Motor neuron (in vitro differentiated cells): ENCODE measurements around the gene ZSCAN29. TPM values are rescaled to one million over a fixed set of nuclear protein-coding genes. Genes with fewer than 3 reads are reported as not detected.
"Not testable (repeated sequence)": the region's sequence is repeated elsewhere in the genome, so short reads cannot be mapped to it uniquely, and the experiment has no call there.

Experiments
- ATAC-seq, 8 experiments: fragments of 200-7000 bp; cut with Tn5 transposase; replicated peaks in 6 of 8; 2 replicates each; pipeline ENCODE4 v1.8.0; 2021; ENCODE audit warnings: mild to moderate bottlenecking in 8 of 8, moderate library complexity in 8 of 8
- H3K27ac ChIP-seq, 2 donors: fragments of 250-450 bp; sonication (Bioruptor Pico); 2 replicates each; pipeline ENCODE4 v1.9.0; 2021; ENCODE audit warnings: antibody characterized with exemption in 2 of 2, mild to moderate bottlenecking in 2 of 2, moderate library complexity in 1 of 2
- H3K4me1 ChIP-seq, 2 donors: fragments of 250-450 bp; sonication (Bioruptor Pico); replicated peaks in 1 of 2; 2 replicates each; pipeline ENCODE4 v1.6.1; 2021; ENCODE audit warnings: antibody characterized with exemption in 2 of 2, mild to moderate bottlenecking in 2 of 2, moderate library complexity in 1 of 2
- H3K4me3 ChIP-seq, 5 donors: fragments of 250-450 bp; sonication (Bioruptor Pico); 2 replicates each; pipeline ENCODE4 v1.9.0; 2021; ENCODE audit warnings: antibody characterized with exemption in 5 of 5, mild to moderate bottlenecking in 5 of 5, moderate library complexity in 4 of 5
- WGBS, 10 experiments: fragments of 450-650 bp; shearing (Covaris generic); methylation state at CpG; one replicate each; pipeline ENCODE4 v1.0.0; 2022; 5-methylcytosine and 5-hydroxymethylcytosine counted together
- in situ Hi-C, 9 experiments: fragments of 400-800 bp; cut with MboI; loops; one replicate each; pipeline ENCODE4 v1.15.0; 2021; ENCODE audit warnings: low sequenced_read_pairs in 9 of 9, low pct_unique_long_range_greater_than_20kb in 2 of 9; ENCODE audit not compliant: unreplicated experiment in 9 of 9
- total RNA-seq, 8 experiments: library from RNA; unstranded; fragments of 300-600 nt; gene quantifications; 2 replicates each; pipeline versions ENCODE4 v1.2.3 to v1.2.4, GENCODE V29; 2022

Gene ZSCAN29
- 10 to 100 TPM; 19.9 to 58.8 (median 24.2) TPM for total RNA-seq

GRCh38 chr15:43370975-43371974 is at the start of gene ZSCAN29, which contains the start of gene TUBGCP4:
TSS of gene ZSCAN29 (minus strand) at chr15:43371043. CDS start at chr15:43369913, 1,130 bp downstream.
TSS of gene TUBGCP4 (plus strand) at chr15:43371101. CDS start at chr15:43371355, 254 bp downstream.
- Histone ChIP-seq H3K4me1 (peaks cover 14 to 23% of the 10 kb centered on the region in 2 donors), H3K27ac (peak within 1 kb of the TSS; percentile 59 to 66), H3K4me3 (peak within 1 kb of the TSS; percentile 79 to 99 (median 95))
- WGBS, 10 experiments, result 0 to 28% (median 3%) methylated on average over 2 to 13 of the region's 66 CpGs; no CpG with 5 or more reads in 1 of the 10 experiments
- in situ Hi-C loops, result no loop called here
- peak; percentile 94 to 97 (median 95) for ATAC-seq

GRCh38 chr15:43420435-43420834 is 49.6 kb upstream of the ZSCAN29 start:
- WGBS, 10 experiments, result 77 to 95% (median 87%) methylated on average over 1 to 7 of the region's 10 CpGs; no CpG with 5 or more reads in 2 of the 10 experiments
- in situ Hi-C loops, result no loop called here
- Histone ChIP-seq H3K4me1 (no peaks in the 10 kb centered on the region), H3K27ac (no peak overlapping the region), H3K4me3 (no peak overlapping the region)
- ATAC-seq, result no peak

- no peaks in the 10 kb centered on the region for H3K4me1 ChIP-seq
- ATAC-seq, result no peak
- H3K4me3 ChIP-seq, result no peak overlapping the region
- no peak overlapping the region for H3K27ac ChIP-seq
- in situ Hi-C loops, result no loop called here
Measured at GRCh38 chr15:43414196-43414595, 43.4 kb upstream of the ZSCAN29 start.

- WGBS, 10 experiments, result 100% methylated on average over 1 of the region's 1 CpG; no CpG with 5 or more reads in 7 of the 10 experiments
- no peak overlapping the region for H3K4me3 ChIP-seq
- in situ Hi-C loops, result no loop called here
Measured at GRCh38 chr15:43412096-43412495, 41.3 kb upstream of the ZSCAN29 start.

GRCh38 chr15:43410572-43411214 is 39.9 kb upstream of the ZSCAN29 start:
- Histone ChIP-seq H3K4me3 (no peak overlapping the region), H3K27ac (no peak overlapping the region), H3K4me1 (no peaks in the 10 kb centered on the region)
- in situ Hi-C loops, result no loop called here
- peak in 2 of 8 experiments; percentile 50 to 63 for ATAC-seq
- WGBS, 10 experiments, result 56 to 100% (median 90%) methylated on average over 1 to 5 of the region's 5 CpGs

More at GRCh38 chr15:43412096-43412495, 41.3 kb upstream of the ZSCAN29 start:
- H3K27ac ChIP-seq, result no peak overlapping the region
- no peaks in the 10 kb centered on the region for H3K4me1 ChIP-seq
- no peak for ATAC-seq

GRCh38 chr15:43408789-43409188 is 37.9 kb upstream of the ZSCAN29 start:
- H3K4me3 ChIP-seq, result no peak overlapping the region
- WGBS, 10 experiments, result 92 to 100% (median 100%) methylated on average over 1 to 4 of the region's 4 CpGs; no CpG with 5 or more reads in 3 of the 10 experiments
- in situ Hi-C loops, result no loop called here
- no peak overlapping the region for H3K27ac ChIP-seq
- ATAC-seq, result peak in 1 of 8 experiments; percentile 32
- H3K4me1 ChIP-seq, result no peaks in the 10 kb centered on the region

GRCh38 chr15:43406808-43407207 is 36.0 kb upstream of the ZSCAN29 start:
- no peak overlapping the region for H3K27ac ChIP-seq
- ATAC-seq, result no peak
- H3K4me3 ChIP-seq, result no peak overlapping the region
- WGBS, 10 experiments, result 100% methylated on average over 1 to 2 of the region's 2 CpGs; no CpG with 5 or more reads in 1 of the 10 experiments
- H3K4me1 ChIP-seq, result no peaks in the 10 kb centered on the region
- in situ Hi-C loops, result no loop called here

- 0 to 100% (median 65%) methylated on average over 1 to 2 of the region's 2 CpGs for WGBS, 10 experiments
- no peak overlapping the region for H3K27ac ChIP-seq
- in situ Hi-C loops, result no loop called here
- peak in 2 of 8 experiments; percentile 71 to 80 for ATAC-seq
- H3K4me3 ChIP-seq, result no peak overlapping the region
- H3K4me1 ChIP-seq, result no peaks in the 10 kb centered on the region
Measured at GRCh38 chr15:43406189-43406588, 35.3 kb upstream of the ZSCAN29 start.

- WGBS, 10 experiments, result 80 to 100% (median 100%) methylated on average over 1 to 5 of the region's 5 CpGs
- in situ Hi-C loops, result no loop called here
- Histone ChIP-seq H3K4me1 (no peaks in the 10 kb centered on the region), H3K4me3 (no peak overlapping the region), H3K27ac (no peak overlapping the region)
- no peak for ATAC-seq
Measured at GRCh38 chr15:43404130-43404529, 33.3 kb upstream of the ZSCAN29 start.

GRCh38 chr15:43403616-43404015 is 32.8 kb upstream of the ZSCAN29 start:
- Histone ChIP-seq H3K4me3 (no peak overlapping the region), H3K27ac (no peak overlapping the region), H3K4me1 (no peaks in the 10 kb centered on the region)
- ATAC-seq, result no peak
- 67 to 100% (median 92%) methylated on average over 2 to 8 of the region's 8 CpGs; no CpG with 5 or more reads in 3 of the 10 experiments for WGBS, 10 experiments
- in situ Hi-C loops, result no loop called here

- H3K4me1 ChIP-seq, result no peaks in the 10 kb centered on the region
- no peak overlapping the region for H3K4me3 ChIP-seq
- H3K27ac ChIP-seq, result no peak overlapping the region
- peak in 2 of 8 experiments; percentile 31 to 46 for ATAC-seq
- 42 to 100% (median 84%) methylated on average over 1 to 3 of the region's 3 CpGs for WGBS, 10 experiments
- in situ Hi-C loops, result no loop called here
Measured at GRCh38 chr15:43402255-43402654, 31.4 kb upstream of the ZSCAN29 start.

- in situ Hi-C loops, H3K27ac ChIP-seq, H3K4me1 ChIP-seq, H3K4me3 ChIP-seq, ATAC-seq: not testable (repeated sequence)
- 93 to 100% (median 100%) methylated on average over 1 to 2 of the region's 6 CpGs; no CpG with 5 or more reads in 4 of the 10 experiments for WGBS, 10 experiments
Measured at GRCh38 chr15:43393592-43393991, 22.7 kb upstream of the ZSCAN29 start.

- Histone ChIP-seq H3K4me1 (no peaks in the 10 kb centered on the region), H3K4me3 (no peak overlapping the region), H3K27ac (no peak overlapping the region)
- in situ Hi-C loops, result no loop called here
- ATAC-seq, result no peak
- WGBS, 10 experiments, result 88 to 100% (median 95%) methylated on average over 2 to 8 of the region's 8 CpGs
Measured at GRCh38 chr15:43390723-43391122, 19.9 kb upstream of the ZSCAN29 start.
